NCI-H128 (cell line): ENCODE results near the gene EPB41L5.
"Not testable (repeated sequence)": the region's sequence is repeated elsewhere in the genome, so short reads cannot be mapped to it uniquely, and the experiment has no call there.

ENCODE experiments used
- DNase-seq: peaks from one replicate; lab custom pipeline; 2025; ENCODE audit not compliant: unreplicated experiment; lab: John Stamatoyannopoulos, UW

The EPB41L5 gene

DNA sequence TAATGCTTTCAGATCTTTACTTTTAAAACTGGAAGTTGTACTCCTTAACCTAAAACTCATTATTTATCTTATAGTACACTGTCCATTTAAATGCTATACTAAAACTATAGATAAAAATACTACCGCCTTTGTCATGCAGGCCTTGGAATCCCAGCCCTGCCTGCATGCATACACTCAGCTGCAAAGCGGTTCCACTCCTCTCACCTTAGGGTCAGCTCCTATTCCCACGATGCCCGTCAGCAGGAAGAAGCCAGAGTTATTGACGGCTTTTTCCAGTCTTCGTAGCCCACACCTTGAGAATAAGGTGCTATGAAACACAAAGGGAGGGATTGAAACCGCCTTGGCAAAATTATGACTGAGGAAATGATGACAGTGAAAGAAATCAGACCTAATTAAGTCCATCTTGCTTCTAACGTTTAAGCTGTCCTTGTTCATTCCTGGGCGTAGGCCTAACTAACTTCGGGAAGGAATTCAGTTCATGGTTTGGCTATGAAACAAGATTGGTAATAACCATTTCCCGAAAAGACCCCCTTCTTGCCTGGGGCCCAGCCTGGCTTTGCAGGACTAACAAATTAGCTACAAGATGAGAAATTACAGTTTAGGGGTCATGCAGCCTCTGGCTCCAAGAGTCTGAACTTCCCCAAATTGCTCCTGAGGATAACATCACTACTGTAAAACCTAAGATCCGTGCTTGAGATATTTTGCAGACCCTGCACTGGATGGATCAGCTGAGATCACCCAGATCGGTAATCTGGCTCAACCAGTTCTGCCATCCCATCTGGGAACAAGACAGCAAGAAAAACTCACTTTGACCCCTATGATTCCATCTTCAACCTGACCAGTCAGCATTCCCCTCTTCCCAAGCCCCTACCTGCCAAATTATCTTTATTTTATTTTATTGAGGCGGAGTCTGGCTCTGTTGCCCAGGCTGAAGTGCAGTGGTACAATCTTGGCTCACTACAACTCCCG lies 17.1 kb downstream of the EPB41L5 start:
- DNase-seq = no peak

- DNase-seq = no peak
These were observed 19.4 kb downstream of the EPB41L5 start for GRCh38 chr2:120032297-120032696.

DNA sequence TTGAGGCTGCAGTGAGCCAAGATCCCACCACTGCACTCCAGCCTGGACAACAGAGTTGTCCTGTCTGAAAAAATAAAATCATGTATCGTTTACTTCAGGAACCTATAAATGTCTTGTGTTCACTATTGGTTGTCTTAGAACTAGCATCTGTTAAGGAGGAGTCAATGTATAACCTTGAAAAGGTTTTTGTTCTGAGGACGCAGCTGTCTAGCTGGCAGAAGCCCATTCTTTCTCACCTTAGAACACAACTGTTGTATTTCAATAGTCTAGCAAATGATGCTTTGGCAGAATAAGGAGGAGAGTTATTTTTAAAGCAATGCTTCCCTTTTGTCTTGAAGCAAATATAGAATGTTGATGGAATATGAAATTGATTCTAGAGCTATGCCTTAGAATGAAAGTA lies 21.1 kb downstream of the EPB41L5 start:
- no peak for DNase-seq

GRCh38 chr2:120034621-120035020 lies 21.7 kb downstream of the EPB41L5 start:
- DNase-seq = no peak

DNA sequence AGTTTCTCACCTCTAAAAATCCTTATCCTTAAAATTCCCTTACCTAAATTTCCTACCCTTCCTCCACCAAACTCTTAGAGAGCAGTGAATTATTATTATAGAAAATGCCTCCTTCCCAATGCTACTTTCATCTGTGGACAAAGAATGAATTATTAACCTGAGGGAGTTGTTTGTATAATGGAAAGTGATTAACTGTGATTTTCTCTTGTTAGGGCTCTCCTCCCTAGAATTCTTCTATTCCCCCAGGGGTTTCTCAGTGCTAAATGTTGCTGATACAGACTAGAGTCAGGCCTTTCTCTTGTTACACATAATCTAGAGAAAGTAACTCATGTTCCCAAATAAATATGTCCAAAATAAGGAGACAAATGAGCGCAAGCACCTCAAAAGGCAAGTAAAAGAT lies 23.3 kb downstream of the EPB41L5 start:
- no peak for DNase-seq

DNA sequence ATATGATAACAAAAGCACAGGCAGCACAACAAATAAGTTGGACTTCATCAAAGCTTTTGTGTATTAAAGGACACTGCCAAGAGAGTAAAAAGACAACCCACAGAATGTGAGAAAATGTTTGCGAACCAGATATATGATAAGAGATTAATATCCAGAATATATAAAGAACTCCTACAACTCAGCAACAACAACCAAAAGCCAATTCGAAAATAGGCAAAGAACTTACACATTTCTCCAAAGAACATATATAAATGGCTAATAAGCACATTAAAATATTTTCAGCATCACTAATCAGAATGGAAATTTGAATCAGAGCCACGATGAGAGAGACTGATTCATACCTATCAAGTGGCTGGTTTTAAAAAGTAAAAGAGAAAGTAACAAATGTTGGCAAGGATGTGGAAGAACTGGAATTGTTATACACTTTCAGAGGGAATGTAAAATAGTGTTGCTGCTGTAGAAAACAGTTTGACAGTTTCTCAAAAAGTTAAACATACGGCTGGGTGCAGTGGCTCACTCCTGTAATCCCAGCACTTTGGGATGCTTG lies 25.2 kb downstream of the EPB41L5 start:
- DNase-seq = no peak

DNA sequence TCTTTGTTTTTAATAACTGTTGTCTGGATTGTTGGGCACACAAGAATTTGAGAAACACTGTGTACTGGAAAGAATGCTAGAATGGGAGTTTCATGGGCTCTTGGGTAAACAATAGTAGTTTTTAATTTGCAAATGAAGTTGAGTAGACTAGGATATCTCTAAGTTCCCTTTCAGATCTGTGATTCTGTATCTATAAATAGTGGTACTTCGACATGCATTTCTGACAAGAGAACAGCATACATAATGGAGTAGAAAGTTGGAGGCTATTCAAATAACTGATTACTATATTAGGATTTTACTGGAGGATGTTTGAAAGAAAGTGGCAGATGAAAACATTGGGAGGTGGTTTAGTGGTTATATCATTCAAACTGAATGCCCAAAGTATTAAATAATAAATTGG lies 29.5 kb downstream of the EPB41L5 start:
- no peak for DNase-seq

GRCh38 chr2:120044336-120044735 lies 31.5 kb downstream of the EPB41L5 start:
- no peak for DNase-seq

- not testable (repeated sequence) for DNase-seq
These were observed 32.9 kb downstream of the EPB41L5 start for GRCh38 chr2:120045775-120046174.

DNA sequence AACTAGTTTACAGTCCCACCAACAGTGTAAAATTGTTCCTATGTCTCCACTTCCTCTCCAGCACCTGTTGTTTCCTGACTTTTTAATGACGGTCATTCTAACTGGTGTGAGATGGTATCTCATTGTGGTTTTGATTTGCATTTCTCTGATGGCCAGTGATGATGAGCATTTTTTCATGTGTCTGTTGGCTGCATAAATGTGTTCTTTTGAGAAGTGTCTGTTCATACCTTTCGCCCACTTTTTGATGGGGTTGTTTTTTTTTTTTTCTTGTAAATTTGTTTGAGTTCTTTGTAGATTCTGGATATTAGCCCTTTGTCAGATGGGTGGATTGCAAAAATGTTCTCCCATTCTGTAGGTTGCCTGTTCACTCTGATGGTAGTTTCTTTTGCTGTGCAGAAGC lies 33.4 kb downstream of the EPB41L5 start:
- DNase-seq = not testable (repeated sequence)

- DNase-seq = no peak
These were observed 39.7 kb downstream of the EPB41L5 start for GRCh38 chr2:120052597-120052996.

- DNase-seq = no peak
These were observed 41.0 kb downstream of the EPB41L5 start for GRCh38 chr2:120053891-120054290.

DNA sequence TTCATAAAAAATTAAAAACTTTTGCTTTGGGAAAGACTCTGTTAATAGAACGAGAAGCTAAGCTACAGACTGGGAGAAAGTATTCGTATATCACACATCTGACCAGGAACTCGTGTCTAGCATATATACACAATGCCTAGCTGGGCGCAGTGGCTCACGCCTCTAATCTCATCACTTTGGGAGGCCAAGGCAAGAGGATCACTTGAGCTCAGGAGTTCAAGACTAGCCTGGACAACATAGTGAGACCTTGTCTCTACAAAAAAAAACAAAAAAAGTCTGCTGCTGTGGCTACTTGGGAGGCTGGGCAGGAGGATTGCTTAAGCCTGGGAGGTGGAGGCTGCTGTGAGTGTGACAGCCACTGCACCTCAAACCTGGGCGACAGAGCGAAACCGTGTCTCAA lies 46.6 kb downstream of the EPB41L5 start:
- DNase-seq = no peak

- DNase-seq = no peak
These were observed 47.3 kb downstream of the EPB41L5 start for GRCh38 chr2:120060088-120060623.

- no peak for DNase-seq
These were observed 51.8 kb downstream of the EPB41L5 start for GRCh38 chr2:120064664-120065063.

DNA sequence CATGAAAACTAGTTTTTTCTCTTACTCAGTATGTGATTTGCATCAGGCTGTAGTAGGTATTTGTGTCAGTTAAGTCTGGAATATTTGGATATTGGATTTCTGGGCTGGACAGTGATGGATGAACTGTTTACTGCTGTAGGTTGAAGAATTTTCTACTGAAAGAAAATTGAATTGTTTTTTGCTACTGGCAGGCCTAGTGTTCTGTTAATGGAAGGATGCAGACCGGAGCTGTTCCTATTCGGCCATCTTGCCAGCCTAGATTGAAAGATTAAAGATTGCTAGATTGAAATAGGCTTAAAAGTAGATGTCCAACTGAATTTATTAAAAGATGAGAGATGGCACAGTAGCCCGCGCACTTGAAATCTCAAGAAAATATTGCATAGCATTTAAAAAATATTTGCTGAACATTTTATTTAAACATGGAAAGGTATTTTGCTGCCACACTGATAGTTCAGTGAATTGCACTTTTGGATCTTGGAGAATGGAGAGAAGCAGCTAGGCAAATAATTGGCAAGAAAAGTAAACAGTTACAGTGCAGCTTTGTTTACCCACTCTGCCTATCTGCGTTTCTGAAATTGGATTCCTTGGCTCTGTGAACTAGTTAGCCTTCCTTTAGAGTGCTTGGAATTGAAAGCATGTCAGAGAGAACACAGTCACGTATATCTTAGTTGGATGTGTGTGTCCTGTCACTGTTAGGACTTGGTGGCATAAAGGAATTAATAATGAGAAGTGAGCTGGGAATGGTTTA lies 54.1 kb downstream of the EPB41L5 start:
- DNase-seq = no peak

DNA sequence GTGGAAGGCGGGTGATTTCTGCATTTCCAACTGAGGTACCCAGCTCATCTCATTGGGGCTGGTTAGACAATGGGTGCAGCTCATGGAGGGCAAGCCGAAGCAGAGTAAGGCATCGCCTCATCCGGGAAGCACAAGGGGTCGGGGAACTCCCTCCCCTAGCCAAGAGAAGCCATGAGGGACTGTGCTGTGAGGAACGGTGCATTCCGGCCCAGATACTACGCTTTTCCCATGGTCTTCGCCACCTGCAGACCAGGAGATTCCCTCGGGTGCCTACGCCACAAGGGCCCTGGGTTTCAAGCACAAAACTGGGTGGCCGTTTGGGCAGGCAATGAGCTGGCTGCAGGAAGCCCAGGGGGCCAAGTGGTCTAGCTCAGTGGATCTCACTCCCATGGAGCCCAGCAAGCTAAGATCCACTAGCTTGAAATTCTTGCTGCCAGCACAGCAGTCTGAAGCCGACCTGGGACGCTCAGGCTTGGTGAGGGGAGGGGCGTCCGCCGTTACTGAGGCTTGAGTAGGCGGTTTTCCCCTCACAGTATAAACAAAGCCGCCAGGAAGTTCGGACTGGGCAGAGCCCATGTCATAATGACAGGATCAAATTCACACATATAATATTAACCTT lies 55.3 kb downstream of the EPB41L5 start:
- not testable (repeated sequence) for DNase-seq

DNA sequence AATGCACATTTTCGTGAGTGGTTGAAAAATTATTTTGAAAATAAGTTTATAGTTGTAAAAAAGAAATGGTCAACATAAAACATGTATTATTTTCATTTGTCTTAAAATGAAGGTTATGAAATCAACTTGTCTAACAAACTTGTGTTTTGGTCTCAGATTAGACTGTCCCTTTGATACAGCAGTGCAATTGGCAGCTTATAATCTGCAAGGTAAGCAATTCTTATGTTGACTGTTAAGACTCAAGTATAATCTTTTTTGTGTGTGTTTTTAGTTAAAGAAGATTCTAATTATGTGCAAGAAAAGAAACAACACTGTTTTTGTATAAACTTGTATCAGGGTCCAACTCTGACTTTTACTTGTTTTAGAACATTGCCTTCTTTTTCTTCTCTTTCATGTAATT lies 62.7 kb downstream of the EPB41L5 start:
- DNase-seq = no peak

DNA sequence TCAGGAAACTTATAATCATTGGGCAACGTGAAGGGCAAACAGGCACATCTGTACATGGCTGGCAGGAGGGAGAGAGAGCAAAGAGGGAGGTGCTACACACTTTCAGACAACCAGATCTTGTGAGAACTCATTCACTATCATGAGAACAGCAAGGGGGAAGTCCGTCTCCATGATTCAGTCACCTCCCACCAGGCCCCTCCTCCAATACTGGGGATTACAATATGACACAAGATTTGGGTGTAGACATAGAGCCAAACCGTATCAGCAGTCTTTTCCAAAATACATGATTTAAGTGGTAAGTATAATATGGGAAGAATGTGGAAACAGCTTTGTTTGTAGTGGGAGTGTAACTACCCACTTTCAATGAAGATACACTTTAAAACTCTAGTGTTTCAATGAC lies 65.0 kb downstream of the EPB41L5 start:
- DNase-seq = no peak

DNA sequence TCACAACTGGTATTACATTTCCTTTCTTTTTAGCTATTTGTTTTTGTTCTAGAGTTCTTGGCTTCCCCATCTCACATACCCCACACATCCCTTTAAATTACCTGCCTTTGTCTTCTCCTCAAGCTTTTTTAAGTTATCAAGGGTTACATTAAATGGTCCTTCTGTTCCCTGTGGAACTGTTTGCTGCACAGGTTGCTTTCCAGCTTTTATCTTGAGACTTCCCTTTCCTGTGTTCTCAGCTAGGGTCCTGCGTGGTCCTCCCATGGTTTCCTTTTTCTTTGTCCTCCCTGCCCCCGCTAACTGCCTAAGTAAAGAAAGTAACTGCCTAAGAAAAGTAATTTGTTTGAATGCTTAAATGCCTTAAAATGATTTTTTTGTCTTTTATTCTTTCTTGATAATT lies 66.8 kb downstream of the EPB41L5 start:
- no peak for DNase-seq

DNA sequence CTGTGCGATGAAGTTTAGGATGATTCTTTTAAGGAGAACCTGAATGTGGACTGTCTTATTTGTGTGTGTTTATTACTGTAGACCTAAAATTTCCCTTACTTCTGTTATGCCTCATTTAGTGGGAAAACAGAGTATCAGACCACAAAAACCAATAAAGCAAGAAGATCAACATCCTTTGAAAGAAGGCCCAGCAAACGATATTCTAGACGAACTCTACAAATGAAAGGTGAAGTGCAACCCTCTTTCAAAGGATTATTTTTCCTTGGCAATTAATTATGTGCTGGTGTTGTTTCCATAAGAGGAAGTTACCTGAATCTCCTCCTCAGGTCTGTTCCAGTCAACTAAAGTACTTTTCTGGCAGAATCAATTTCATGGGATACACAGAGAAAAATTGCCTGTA lies 78.6 kb downstream of the EPB41L5 start:
- no peak for DNase-seq
